ENCODE data around the gene HDAC9. TPM values are rescaled to one million over a fixed set of nuclear protein-coding genes. Genes with fewer than 3 reads are reported as not detected.

Gene HDAC9
- total RNA-seq, 1 experiment from 2014 or later = 2.5 TPM

DNA sequence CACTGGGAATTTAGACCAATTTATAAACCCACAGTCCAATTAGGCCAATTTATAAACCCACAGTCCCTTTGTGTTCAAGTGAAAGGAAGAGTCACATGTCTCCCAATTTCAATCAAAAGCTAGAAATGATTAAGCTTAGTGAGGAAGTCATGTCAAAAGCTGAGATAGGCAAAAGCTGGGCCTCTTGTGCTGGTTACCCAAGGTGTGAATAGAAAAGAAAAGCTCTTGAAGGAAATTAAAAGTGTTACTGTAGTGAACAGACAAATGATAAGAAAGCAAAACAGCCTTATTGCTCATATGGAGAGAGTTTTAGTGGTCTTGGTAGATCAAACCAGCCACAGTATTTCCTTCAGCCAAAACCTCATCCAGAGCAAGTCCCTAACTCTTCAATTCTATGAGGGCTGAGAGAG is 245.0 kb downstream of the HDAC9 start:
- Histone ChIP-seq H3K36me3 (no peaks in the 10 kb centered on the region), H3K4me1 (no peaks in the 10 kb centered on the region)
- no peak for DNase-seq

DNA sequence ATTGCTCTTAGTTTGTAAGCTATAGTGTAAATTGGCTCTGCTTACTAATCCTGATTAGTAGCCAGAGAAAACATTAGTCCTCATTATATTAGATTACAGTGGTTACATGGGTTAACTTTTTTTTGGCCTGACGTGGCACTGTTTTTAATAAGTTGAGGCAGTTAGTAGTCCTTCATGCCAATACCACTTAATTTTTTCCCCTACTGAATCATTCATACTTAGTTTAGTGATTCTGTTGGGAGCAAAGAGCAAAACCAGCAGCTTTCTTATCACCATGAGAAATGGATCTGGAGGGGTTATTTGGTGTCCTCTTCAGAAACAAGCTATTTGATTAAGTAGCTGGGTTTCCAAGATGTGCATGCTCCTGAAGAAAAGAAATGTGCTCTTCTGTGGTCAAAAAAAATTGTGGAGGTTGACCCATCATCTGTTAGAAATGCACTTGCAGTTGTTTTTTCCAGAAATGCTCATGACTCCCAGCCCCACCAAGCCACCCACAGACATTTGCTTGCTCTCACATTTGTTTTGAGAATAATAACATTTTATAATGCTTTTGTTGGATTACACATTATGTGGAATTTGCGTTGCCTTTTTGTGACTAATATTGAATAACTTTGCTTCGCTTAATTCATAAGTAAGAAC is 258.5 kb downstream of the HDAC9 start:
- no peak for DNase-seq
- H3K27me3 ChIP-seq = no peaks in the 10 kb centered on the region
- H3K4me3 ChIP-seq = no peak overlapping the region
- H3K9me3 ChIP-seq (replicated peaks) = no peaks in the 10 kb centered on the region
- no peak overlapping the region for H3K27ac ChIP-seq
- no peaks in the 10 kb centered on the region for H3K4me1 ChIP-seq
- H3K36me3 ChIP-seq = no peaks in the 10 kb centered on the region

More for the DNA sequence above, 245.0 kb downstream of the HDAC9 start:
- no peaks in the 10 kb centered on the region for H3K27me3 ChIP-seq
- no peaks in the 10 kb centered on the region; the same call in 1 of the 2 replicates for H3K9me3 ChIP-seq (replicated peaks)
- no peak overlapping the region for H3K4me3 ChIP-seq
- no peak overlapping the region for H3K27ac ChIP-seq

DNA sequence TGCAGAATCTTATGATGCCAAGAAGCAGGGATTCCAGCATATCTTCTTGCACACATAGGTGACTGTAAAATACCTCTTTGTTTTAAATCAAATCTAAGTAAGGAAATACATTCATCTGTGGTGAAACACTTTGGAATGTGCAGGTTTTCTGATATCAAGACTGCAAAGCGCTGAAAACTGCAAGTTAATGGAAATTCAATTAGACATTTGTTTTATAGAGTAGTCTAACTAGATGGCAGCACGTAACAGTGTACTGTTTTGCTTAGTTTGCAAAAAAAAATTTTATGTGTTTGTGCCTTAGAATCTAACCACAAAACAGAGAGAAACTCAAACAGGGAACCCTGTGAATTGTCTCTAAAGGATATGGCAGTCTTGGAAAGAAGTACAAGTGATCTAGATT is 259.2 kb downstream of the HDAC9 start:
- DNase-seq = no peak
- no peak overlapping the region for H3K27ac ChIP-seq
- H3K27me3 ChIP-seq = no peaks in the 10 kb centered on the region
- no peak overlapping the region for H3K4me3 ChIP-seq
- no peaks in the 10 kb centered on the region for H3K4me1 ChIP-seq
- no peaks in the 10 kb centered on the region for H3K36me3 ChIP-seq
- no peaks in the 10 kb centered on the region for H3K9me3 ChIP-seq (replicated peaks)

DNA sequence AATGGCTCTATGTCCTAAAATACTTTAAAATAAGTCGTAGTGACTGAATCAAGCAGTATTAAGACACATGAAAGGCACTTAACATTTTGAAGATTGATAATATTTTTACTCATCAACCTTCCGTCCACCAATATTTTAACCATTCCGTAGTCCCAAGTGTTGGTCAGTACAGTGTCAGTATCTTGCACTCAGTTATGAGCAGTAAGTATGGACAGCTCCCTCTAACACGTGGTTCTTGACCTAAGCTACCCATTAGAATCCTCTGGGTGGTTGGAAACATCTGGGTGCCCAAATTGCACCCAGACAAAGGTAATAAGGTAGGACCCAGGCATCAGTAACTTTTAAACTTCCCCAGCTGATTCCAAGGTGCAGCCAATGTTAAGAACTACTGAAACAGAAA is 260.2 kb downstream of the HDAC9 start:
- H3K27ac ChIP-seq = no peak overlapping the region
- H3K36me3 ChIP-seq = no peaks in the 10 kb centered on the region
- DNase-seq = no peak
- H3K4me1 ChIP-seq = no peaks in the 10 kb centered on the region
- H3K9me3 ChIP-seq (replicated peaks) = no peaks in the 10 kb centered on the region
- no peaks in the 10 kb centered on the region for H3K27me3 ChIP-seq
- no peak overlapping the region for H3K4me3 ChIP-seq

- H3K36me3 ChIP-seq = no peaks in the 10 kb centered on the region
- no peak overlapping the region for H3K27ac ChIP-seq
- DNase-seq = no peak
- H3K9me3 ChIP-seq (replicated peaks) = no peaks in the 10 kb centered on the region
- H3K27me3 ChIP-seq = no peaks in the 10 kb centered on the region
- no peaks in the 10 kb centered on the region for H3K4me1 ChIP-seq
- no peak overlapping the region for H3K4me3 ChIP-seq
Measured at GRCh38 chr7:18756378-18757050, 261.0 kb downstream of the HDAC9 start.

DNA sequence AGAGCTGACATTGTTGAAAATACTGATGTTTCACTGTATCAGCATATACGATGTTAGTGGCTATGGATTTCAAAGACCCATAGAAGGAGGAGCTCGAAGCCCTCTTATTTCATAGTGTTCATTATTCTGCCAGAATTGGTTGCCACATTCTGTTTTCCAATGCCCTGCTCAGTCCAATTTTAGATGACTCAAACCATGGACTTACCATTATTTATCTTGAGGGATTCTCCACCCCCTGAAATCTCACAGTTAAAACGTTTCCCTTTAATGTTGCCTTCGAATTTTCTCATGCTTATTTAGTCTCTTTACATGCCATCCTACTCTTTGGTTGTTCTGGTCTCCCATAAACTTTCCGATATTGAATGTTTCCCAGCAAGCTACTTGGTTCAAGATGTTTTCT is 264.5 kb downstream of the HDAC9 start:
- Histone ChIP-seq H3K27ac (no peak overlapping the region), H3K4me3 (no peak overlapping the region), H3K27me3 (no peaks in the 10 kb centered on the region), H3K4me1 (no peaks in the 10 kb centered on the region; the same call in 1 of the 2 replicates), H3K36me3 (no peaks in the 10 kb centered on the region), H3K9me3 (replicated peaks) (no peaks in the 10 kb centered on the region)
- DNase-seq = no peak

DNA sequence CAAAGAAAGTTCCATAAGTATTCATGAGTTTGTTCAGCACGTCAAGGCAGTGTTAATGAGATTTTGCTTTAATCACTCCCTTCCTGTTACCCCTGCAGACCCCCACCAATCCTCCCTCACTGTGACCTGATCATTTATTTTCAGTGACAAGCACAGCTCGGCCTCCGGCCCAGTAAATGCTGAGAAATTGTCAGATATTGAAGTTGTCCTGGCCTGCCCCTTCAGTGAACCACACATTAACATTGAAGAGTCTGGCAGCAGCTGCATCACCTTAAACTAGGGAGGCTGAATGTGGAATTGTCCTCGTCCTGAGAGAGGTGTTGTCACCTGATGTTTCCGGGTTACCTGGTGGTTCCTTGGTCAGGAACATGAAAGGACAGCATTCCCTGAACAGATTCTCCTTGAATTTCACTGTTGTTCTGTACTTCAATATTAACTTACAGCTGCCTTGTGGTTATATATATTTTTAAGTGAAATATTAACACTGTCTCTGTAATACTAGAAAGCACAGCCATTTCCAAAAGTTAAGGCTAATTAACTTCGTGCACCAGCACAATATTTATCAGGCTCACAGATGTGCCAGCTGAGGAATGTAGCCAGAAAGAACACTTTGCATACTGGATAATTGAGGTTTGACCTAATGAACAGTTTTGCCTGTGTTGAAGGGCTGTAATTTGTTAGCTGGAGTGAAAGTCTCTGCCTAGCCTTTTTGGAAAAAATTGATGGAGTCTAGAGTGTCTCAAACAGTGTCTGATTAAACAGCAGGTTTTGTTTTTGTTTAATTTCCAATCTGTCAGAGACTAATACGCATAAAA is 265.3 kb downstream of the HDAC9 start:
- H3K4me3 ChIP-seq = no peak overlapping the region
- H3K9me3 ChIP-seq (replicated peaks) = no peaks in the 10 kb centered on the region
- H3K27me3 ChIP-seq = no peaks in the 10 kb centered on the region
- no peak overlapping the region for H3K27ac ChIP-seq
- H3K36me3 ChIP-seq = no peaks in the 10 kb centered on the region
- H3K4me1 ChIP-seq = no peaks in the 10 kb centered on the region; the same call in 1 of the 2 replicates
- no peak for DNase-seq

GRCh38 chr7:18762189-18762588 is 266.6 kb downstream of the HDAC9 start:
- H3K27ac ChIP-seq = no peak overlapping the region
- DNase-seq = no peak
- H3K27me3 ChIP-seq = no peaks in the 10 kb centered on the region; the same call in 1 of the 2 replicates
- no peaks in the 10 kb centered on the region for H3K36me3 ChIP-seq
- H3K9me3 ChIP-seq (replicated peaks) = no peaks in the 10 kb centered on the region
- no peak overlapping the region for H3K4me3 ChIP-seq
- H3K4me1 ChIP-seq = no peaks in the 10 kb centered on the region; the same call in 1 of the 2 replicates

DNA sequence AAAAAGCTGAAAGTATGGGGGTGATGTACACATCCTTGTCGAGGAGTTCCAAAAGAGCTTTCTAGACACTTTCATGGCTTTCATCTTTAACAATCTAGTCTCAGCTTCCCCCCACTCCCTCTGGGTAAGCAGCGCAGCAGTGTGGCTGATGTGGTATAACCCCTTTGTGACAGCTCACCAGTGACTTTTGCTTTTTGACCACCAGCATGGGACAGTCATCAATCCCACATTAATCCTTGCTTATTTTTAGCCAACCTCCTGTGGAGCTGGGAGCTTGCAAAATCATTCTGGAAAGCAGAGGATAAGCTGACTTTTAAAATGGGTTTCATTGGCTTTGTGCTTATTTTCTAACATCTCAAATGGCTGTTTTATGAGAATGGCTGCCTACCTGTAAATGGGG is 272.7 kb downstream of the HDAC9 start:
- DNase-seq = no peak
- Histone ChIP-seq H3K36me3 (no peaks in the 10 kb centered on the region), H3K4me1 (0 out of 2 replicates have a peak, but pooled peaks cover 2% of the 10 kb centered on the region), H3K4me3 (no peak overlapping the region), H3K9me3 (replicated peaks) (no peaks in the 10 kb centered on the region; the same call in none of the 2 replicates), H3K27ac (no peak overlapping the region), H3K27me3 (no peaks in the 10 kb centered on the region; the same call in 1 of the 2 replicates)

DNA sequence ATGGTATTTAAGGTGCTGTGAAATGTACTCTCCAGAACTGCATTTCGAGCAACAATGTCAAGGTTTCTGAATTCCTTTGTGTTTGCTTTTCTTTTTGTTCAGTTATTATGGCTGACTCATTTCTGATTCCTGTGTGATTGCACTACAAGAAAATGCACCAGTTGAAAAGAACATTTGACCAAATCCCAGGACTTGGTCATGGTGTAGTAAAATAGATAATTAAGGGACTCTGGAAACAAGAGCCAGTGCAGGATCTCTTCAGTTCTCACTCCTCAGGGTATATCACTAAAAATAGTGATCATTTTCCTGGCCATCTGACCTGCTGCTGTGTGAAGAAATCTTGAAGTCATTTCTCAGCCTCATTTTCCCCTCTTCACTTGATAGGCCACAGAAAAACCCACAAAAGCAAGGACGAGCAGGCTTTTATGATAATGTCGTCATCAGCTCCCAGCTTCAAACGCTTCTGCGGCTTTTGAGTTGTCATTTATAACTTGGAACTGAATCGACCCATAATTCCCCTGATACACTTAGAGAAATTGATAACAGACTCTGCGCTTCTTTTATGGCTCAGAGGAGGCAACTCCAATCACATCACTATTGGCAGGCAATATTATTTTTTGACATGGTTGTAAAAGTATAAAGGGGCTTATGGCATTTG is 274.7 kb downstream of the HDAC9 start:
- no peaks in the 10 kb centered on the region; the same call in none of the 2 replicates for H3K9me3 ChIP-seq (replicated peaks)
- H3K27ac ChIP-seq = no peak overlapping the region
- no peaks in the 10 kb centered on the region for H3K36me3 ChIP-seq
- no peak overlapping the region for H3K4me3 ChIP-seq
- H3K4me1 ChIP-seq = 0 out of 2 replicates have a peak, but pooled peaks cover 2% of the 10 kb centered on the region
- H3K27me3 ChIP-seq = no peaks in the 10 kb centered on the region; the same call in 1 of the 2 replicates
- no peak for DNase-seq

- no peak for DNase-seq
- no peak overlapping the region for H3K4me3 ChIP-seq
- 0 out of 2 replicates have a peak, but pooled peaks cover 2% of the 10 kb centered on the region for H3K4me1 ChIP-seq
- H3K36me3 ChIP-seq = no peaks in the 10 kb centered on the region
- no peaks in the 10 kb centered on the region; the same call in 1 of the 2 replicates for H3K27me3 ChIP-seq
- H3K27ac ChIP-seq = no peak overlapping the region
- H3K9me3 ChIP-seq (replicated peaks) = no peaks in the 10 kb centered on the region; the same call in none of the 2 replicates
Measured at GRCh38 chr7:18770822-18771221, 275.3 kb downstream of the HDAC9 start.

DNA sequence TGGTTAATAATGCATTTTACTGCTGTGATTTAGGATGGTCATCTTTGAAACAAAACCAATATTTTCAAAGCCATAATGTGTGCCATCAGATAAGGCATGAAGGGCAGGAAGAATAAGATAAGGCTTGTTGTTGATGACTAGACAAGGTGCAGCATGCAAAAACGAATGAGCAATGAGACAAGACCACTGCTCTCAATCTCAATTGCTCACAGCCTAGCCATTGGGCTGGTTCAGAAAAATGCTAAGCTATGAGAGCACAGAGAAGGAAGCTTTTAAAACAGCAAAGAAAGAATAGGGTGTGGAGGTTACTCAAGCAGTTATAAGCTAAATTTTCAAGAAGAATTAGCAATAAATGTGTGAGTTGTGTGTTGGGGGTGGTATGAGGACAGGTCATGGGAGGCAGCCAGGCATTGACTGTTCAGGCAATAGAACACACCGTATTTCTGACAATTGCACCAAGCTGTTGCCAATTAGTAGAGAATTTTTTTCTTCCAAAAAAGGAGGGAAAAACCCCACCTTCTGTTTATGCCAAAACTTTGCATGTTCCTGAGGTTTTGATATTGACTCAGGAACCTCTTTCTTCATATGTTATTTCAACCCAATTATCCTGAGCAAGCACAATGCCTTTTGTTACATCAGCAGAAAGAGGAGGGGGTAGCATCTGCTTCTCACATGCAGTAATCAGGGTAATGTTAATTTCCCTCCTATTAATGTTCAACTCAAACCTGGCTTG is 276.5 kb downstream of the HDAC9 start:
- Histone ChIP-seq H3K4me3 (no peak overlapping the region), H3K27ac (no peak overlapping the region), H3K4me1 (peaks cover 5% of the 10 kb centered on the region; the same call in 1 of the 2 replicates), H3K36me3 (no peaks in the 10 kb centered on the region), H3K27me3 (no peaks in the 10 kb centered on the region), H3K9me3 (replicated peaks) (no peaks in the 10 kb centered on the region; the same call in none of the 2 replicates)
- DNase-seq = no peak

DNA sequence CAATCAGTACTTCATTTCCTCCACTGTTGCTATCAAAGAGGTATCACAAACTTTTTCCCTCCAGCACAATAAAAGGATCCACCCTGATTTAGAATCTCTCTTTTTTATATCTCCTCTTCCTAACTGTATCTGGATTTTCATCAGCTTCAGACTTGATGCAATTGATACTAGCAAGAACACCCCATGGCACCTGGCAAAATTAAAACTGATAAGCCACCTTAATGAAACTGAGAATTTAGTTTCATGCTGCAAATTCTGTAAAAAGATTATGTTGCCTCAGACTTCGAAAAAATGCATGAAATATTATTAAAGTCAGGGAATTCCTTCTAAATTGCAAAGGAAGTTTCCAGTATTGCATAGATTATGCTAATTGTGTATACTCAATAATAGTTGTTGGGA is 277.0 kb downstream of the HDAC9 start:
- peaks cover 9% of the 10 kb centered on the region for H3K4me1 ChIP-seq
- no peaks in the 10 kb centered on the region for H3K36me3 ChIP-seq
- H3K4me3 ChIP-seq = no peak overlapping the region
- no peak for DNase-seq
- no peaks in the 10 kb centered on the region for H3K27me3 ChIP-seq
- no peaks in the 10 kb centered on the region; the same call in none of the 2 replicates for H3K9me3 ChIP-seq (replicated peaks)
- H3K27ac ChIP-seq = no peak overlapping the region

DNA sequence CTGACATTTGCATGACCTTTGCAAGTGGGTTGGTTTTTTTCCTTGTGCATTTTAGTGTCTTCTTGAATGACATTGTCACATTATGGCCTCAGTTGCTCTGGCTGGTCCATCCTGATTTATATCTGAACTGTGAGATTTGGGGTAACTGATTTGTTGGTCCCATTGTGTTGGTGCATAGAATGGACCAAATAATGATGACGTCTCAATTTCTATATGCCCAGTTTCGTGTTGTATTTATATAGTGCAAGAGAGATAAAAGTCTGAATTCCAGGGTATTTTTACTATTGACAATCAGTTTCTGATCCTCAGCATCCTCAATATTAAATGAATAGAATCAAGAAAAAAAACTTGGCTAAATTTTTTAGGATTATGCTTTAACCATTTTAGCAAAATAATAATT is 281.8 kb downstream of the HDAC9 start:
- DNase-seq = no peak
- H3K9me3 ChIP-seq (replicated peaks) = no peaks in the 10 kb centered on the region
- no peak overlapping the region for H3K27ac ChIP-seq
- no peak overlapping the region for H3K4me3 ChIP-seq
- peaks cover 24% of the 10 kb centered on the region for H3K4me1 ChIP-seq
- H3K27me3 ChIP-seq = no peaks in the 10 kb centered on the region
- H3K36me3 ChIP-seq = no peaks in the 10 kb centered on the region

Data from SJCRH30 (cell line).